ENCODE measurements around the gene RHBDD2.
"Not testable (repeated sequence)": the region's sequence is repeated elsewhere in the genome, so short reads cannot be mapped to it uniquely, and the experiment has no call there.

Gene RHBDD2

GRCh38 chr7:75835688-75836285, 43.0 kb upstream of the RHBDD2 start:
- no peak overlapping the region for H3K4me3 ChIP-seq (ENCODE audit: low read depth in 1 of 2, low read length in 2 of 2)
- no peak overlapping the region for H3K27ac ChIP-seq (ENCODE audit: low read length)
- H2AFZ ChIP-seq (ENCODE audit: low read depth, low read length), result no peak overlapping the region
- H3K27me3 ChIP-seq (ENCODE audit: insufficient read depth, low read length, poor library complexity), result no peaks in the 10 kb centered on the region
- DNase-seq (no peak), ATAC-seq (ENCODE audit: insufficient read depth, low read depth) (no peak)
- TF ChIP-seq EZH2 (IDR thresholded peaks at IDR 0.05; ENCODE audit: borderline replicate concordance, low read depth, low read length, severe bottlenecking) (no peak), CTCF (IDR thresholded peaks at IDR 0.05; ENCODE audit: borderline replicate concordance, extremely low read depth, low read length, poor library complexity, severe bottlenecking) (no peak)
- H4K20me1 ChIP-seq (ENCODE audit: insufficient read depth, low read length), result no peaks in the 10 kb centered on the region
- H3K9ac ChIP-seq (ENCODE audit: low read depth, low read length), result no peak overlapping the region
- H3K4me2 ChIP-seq (ENCODE audit: insufficient read depth, low read length), result no peak overlapping the region
- H3K36me3 ChIP-seq (ENCODE audit: insufficient read depth, low read length), result no peaks in the 10 kb centered on the region
- no peaks in the 10 kb centered on the region for H3K79me2 ChIP-seq (ENCODE audit: insufficient read depth, low read length)
- no peaks in the 10 kb centered on the region for H3K4me1 ChIP-seq (ENCODE audit: insufficient read depth, low read length)
- no peaks in the 10 kb centered on the region for H3K9me3 ChIP-seq (ENCODE audit: insufficient read depth, low read length, severe bottlenecking)

GRCh38 chr7:75836798-75837197, 42.0 kb upstream of the RHBDD2 start:
- no peaks in the 10 kb centered on the region for H4K20me1 ChIP-seq (ENCODE audit: insufficient read depth, low read length)
- no peak for TF ChIP-seq CTCF (IDR thresholded peaks at IDR 0.05; ENCODE audit: borderline replicate concordance, extremely low read depth, low read length, poor library complexity, severe bottlenecking)
- no peak for TF ChIP-seq EZH2 (IDR thresholded peaks at IDR 0.05; ENCODE audit: borderline replicate concordance, low read depth, low read length, severe bottlenecking)
- no peaks in the 10 kb centered on the region for H3K79me2 ChIP-seq (ENCODE audit: insufficient read depth, low read length)
- no peaks in the 10 kb centered on the region for H3K9me3 ChIP-seq (ENCODE audit: insufficient read depth, low read length, severe bottlenecking)
- no peak overlapping the region for H3K27ac ChIP-seq (ENCODE audit: low read length)
- no peak overlapping the region for H3K9ac ChIP-seq (ENCODE audit: low read depth, low read length)
- H2AFZ ChIP-seq (ENCODE audit: low read depth, low read length), result no peak overlapping the region
- H3K27me3 ChIP-seq (ENCODE audit: insufficient read depth, low read length, poor library complexity), result no peaks in the 10 kb centered on the region
- no peak overlapping the region for H3K4me2 ChIP-seq (ENCODE audit: insufficient read depth, low read length)
- H3K36me3 ChIP-seq (ENCODE audit: insufficient read depth, low read length), result no peaks in the 10 kb centered on the region
- H3K4me1 ChIP-seq (ENCODE audit: insufficient read depth, low read length), result no peaks in the 10 kb centered on the region
- no peak overlapping the region for H3K4me3 ChIP-seq (ENCODE audit: low read depth in 1 of 2, low read length in 2 of 2)
- no peak for ATAC-seq (ENCODE audit: insufficient read depth, low read depth)
- DNase-seq, result no peak

DNA sequence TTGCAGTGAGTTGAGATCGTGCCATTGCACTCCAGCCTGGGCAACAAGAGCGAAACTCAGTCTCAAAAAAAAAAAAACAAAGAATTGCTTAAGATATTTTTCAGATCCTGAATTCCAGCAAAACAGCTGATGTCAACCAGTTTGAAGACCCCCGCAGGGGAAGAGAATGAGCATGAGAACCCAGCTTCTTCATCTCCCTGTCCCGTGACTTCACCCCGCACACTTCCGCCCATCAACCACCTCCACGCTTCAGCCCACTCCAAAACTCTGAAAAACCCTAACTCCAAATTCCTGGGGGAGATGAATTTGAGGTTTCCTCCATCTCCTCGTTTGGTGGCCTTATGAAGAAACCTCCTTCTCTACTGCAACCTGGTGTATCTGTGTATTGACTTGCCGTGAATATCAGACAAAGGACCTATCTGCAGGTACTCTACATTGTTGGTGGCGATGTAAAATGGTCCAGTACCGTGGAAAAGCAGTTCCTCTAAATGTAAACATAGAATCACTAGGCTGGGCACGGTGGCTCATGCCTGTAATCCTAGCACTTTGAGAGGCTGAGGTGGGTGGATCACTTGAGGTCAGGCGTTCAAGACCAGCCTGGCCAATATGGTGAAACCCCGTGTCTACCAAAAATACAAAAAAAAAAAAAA, 40.4 kb upstream of the RHBDD2 start:
- H3K4me2 ChIP-seq (ENCODE audit: insufficient read depth, low read length); H3K27ac ChIP-seq (ENCODE audit: low read length); H3K27me3 ChIP-seq (ENCODE audit: insufficient read depth, low read length, poor library complexity); H3K9ac ChIP-seq (ENCODE audit: low read depth, low read length); H4K20me1 ChIP-seq (ENCODE audit: insufficient read depth, low read length); H3K4me1 ChIP-seq (ENCODE audit: insufficient read depth, low read length); H3K4me3 ChIP-seq (ENCODE audit: low read depth in 1 of 2, low read length in 2 of 2); H2AFZ ChIP-seq (ENCODE audit: low read depth, low read length); H3K36me3 ChIP-seq (ENCODE audit: insufficient read depth, low read length); H3K79me2 ChIP-seq (ENCODE audit: insufficient read depth, low read length); DNase-seq; ATAC-seq (ENCODE audit: insufficient read depth, low read depth); H3K9me3 ChIP-seq (ENCODE audit: insufficient read depth, low read length, severe bottlenecking): not testable (repeated sequence)

GRCh38 chr7:75840029-75840428, 38.8 kb upstream of the RHBDD2 start:
- Histone ChIP-seq H2AFZ (ENCODE audit: low read depth, low read length) (no peak overlapping the region), H3K27me3 (ENCODE audit: insufficient read depth, low read length, poor library complexity) (no peaks in the 10 kb centered on the region), H3K36me3 (ENCODE audit: insufficient read depth, low read length) (no peaks in the 10 kb centered on the region), H3K4me2 (ENCODE audit: insufficient read depth, low read length) (no peak overlapping the region), H3K79me2 (ENCODE audit: insufficient read depth, low read length) (no peaks in the 10 kb centered on the region), H4K20me1 (ENCODE audit: insufficient read depth, low read length) (no peaks in the 10 kb centered on the region), H3K4me1 (ENCODE audit: insufficient read depth, low read length) (no peaks in the 10 kb centered on the region), H3K9me3 (ENCODE audit: insufficient read depth, low read length, severe bottlenecking) (no peaks in the 10 kb centered on the region), H3K4me3 (ENCODE audit: low read depth in 1 of 2, low read length in 2 of 2) (no peak overlapping the region), H3K27ac (ENCODE audit: low read length) (no peak overlapping the region), H3K9ac (ENCODE audit: low read depth, low read length) (no peak overlapping the region)
- DNase-seq (no peak), ATAC-seq (ENCODE audit: insufficient read depth, low read depth) (no peak)
- TF ChIP-seq CTCF (IDR thresholded peaks at IDR 0.05; ENCODE audit: borderline replicate concordance, extremely low read depth, low read length, poor library complexity, severe bottlenecking) (no peak), EZH2 (IDR thresholded peaks at IDR 0.05; ENCODE audit: borderline replicate concordance, low read depth, low read length, severe bottlenecking) (no peak)
